WTC11 (cell line): ENCODE measurements around the gene HEATR5A. TPM values are rescaled to one million over a fixed set of nuclear protein-coding genes. Genes with fewer than 3 reads are reported as not detected.

Experiments used
- AFF4 ChIP-seq: sonication (generic); formaldehyde crosslinking; IDR thresholded peaks from 2 replicates; pipeline ENCODE4 v1.8.1; 2023; ENCODE audit warnings: mild to moderate bottlenecking, missing genetic modification reagents, borderline replicate concordance
- CBFB ChIP-seq: sonication (generic); formaldehyde crosslinking; IDR thresholded peaks from 2 replicates; pipeline ENCODE4 v1.8.1; 2022; ENCODE audit warnings: mild to moderate bottlenecking, low read depth, missing genetic modification reagents
- CTCF ChIP-seq: fragments of 200-600 bp; IDR thresholded peaks from 2 replicates; pipeline ENCODE4 v1.8.0; 2022; ENCODE audit warnings: antibody characterized with exemption
- GABPB1 ChIP-seq: sonication (generic); formaldehyde crosslinking; IDR thresholded peaks from 2 replicates; pipeline ENCODE4 v1.8.1; 2023; ENCODE audit warnings: mild to moderate bottlenecking, missing genetic modification reagents
- HMGXB4 ChIP-seq: sonication (generic); formaldehyde crosslinking; IDR thresholded peaks from 2 replicates; pipeline ENCODE4 v1.8.1; 2023; ENCODE audit warnings: mild to moderate bottlenecking, moderate library complexity, missing genetic modification reagents
- NFATC4 ChIP-seq: fragments of 250-450 bp; sonication (Bioruptor Pico); IDR thresholded peaks from 2 replicates; pipeline ENCODE4 v1.9.0; 2021; ENCODE audit warnings: mild to moderate bottlenecking
- PREB ChIP-seq: sonication (generic); formaldehyde crosslinking; IDR thresholded peaks from 2 replicates; pipeline ENCODE4 v1.8.1; 2022; ENCODE audit warnings: mild to moderate bottlenecking, missing genetic modification reagents, moderate library complexity, borderline replicate concordance
- TEAD1 ChIP-seq: sonication (generic); formaldehyde crosslinking; IDR thresholded peaks from 2 replicates; pipeline ENCODE4 v1.8.0; 2022; ENCODE audit warnings: mild to moderate bottlenecking, missing genetic modification reagents
- TEAD4 ChIP-seq: sonication (generic); formaldehyde crosslinking; IDR thresholded peaks from 2 replicates; pipeline ENCODE4 v1.8.0; 2022; ENCODE audit warnings: mild to moderate bottlenecking, missing genetic modification reagents
- ZBTB21 ChIP-seq: sonication (generic); formaldehyde crosslinking; IDR thresholded peaks from 2 replicates; pipeline ENCODE4 v1.8.1; 2023; ENCODE audit warnings: mild to moderate bottlenecking, missing genetic modification reagents, borderline replicate concordance
- ZNF138 ChIP-seq: sonication (generic); formaldehyde crosslinking; conservative IDR thresholded peaks from 2 replicates; pipeline ENCODE4 v1.8.1; 2022; ENCODE audit warnings: mild to moderate bottlenecking, moderate library complexity, missing genetic modification reagents
- total RNA-seq: library from RNA; stranded (reverse); gene quantifications from 3 replicates; pipeline ENCODE4 v1.2.3, GENCODE V29; 2021
- TF ChIP-seq, protein P1 (sequence below): fragments of 250-450 bp; sonication (Bioruptor Pico); IDR thresholded peaks from 2 replicates; pipeline ENCODE4 v1.9.0; 2021; ENCODE audit warnings: mild to moderate bottlenecking, borderline replicate concordance
- TF ChIP-seq, protein P2 (sequence below): sonication (generic); formaldehyde crosslinking; IDR thresholded peaks from 2 replicates; pipeline ENCODE4 v1.8.0; 2022; ENCODE audit warnings: mild to moderate bottlenecking, missing genetic modification reagents
- TF ChIP-seq, protein P3 (sequence below): sonication (generic); formaldehyde crosslinking; IDR thresholded peaks from 2 replicates; pipeline ENCODE4 v1.8.1; 2023; ENCODE audit warnings: mild to moderate bottlenecking, missing genetic modification reagents, moderate library complexity
- TF ChIP-seq, protein P4 (sequence below): sonication (generic); formaldehyde crosslinking; IDR thresholded peaks from 2 replicates; pipeline ENCODE4 v1.8.1; 2022; ENCODE audit warnings: missing genetic modification reagents, borderline replicate concordance
- TF ChIP-seq, protein P5 (sequence below): sonication (generic); formaldehyde crosslinking; IDR thresholded peaks from 2 replicates; pipeline ENCODE4 v1.8.0; 2022; ENCODE audit warnings: mild to moderate bottlenecking, missing genetic modification reagents
- TF ChIP-seq, protein P6 (sequence below): fragments of 250-450 bp; sonication (Bioruptor Pico); conservative IDR thresholded peaks from 2 replicates; pipeline ENCODE4 v1.9.0; 2021; ENCODE audit warnings: mild to moderate bottlenecking

The HEATR5A gene
- total RNA-seq, 1 experiment from 2014 or later, result 36.2 TPM

GRCh38 chr14:31456841-31457664 lies 36.7 kb upstream of the HEATR5A start, which contains the start of gene DTD2 (continued):
- TF ChIP-seq, protein P1, sequence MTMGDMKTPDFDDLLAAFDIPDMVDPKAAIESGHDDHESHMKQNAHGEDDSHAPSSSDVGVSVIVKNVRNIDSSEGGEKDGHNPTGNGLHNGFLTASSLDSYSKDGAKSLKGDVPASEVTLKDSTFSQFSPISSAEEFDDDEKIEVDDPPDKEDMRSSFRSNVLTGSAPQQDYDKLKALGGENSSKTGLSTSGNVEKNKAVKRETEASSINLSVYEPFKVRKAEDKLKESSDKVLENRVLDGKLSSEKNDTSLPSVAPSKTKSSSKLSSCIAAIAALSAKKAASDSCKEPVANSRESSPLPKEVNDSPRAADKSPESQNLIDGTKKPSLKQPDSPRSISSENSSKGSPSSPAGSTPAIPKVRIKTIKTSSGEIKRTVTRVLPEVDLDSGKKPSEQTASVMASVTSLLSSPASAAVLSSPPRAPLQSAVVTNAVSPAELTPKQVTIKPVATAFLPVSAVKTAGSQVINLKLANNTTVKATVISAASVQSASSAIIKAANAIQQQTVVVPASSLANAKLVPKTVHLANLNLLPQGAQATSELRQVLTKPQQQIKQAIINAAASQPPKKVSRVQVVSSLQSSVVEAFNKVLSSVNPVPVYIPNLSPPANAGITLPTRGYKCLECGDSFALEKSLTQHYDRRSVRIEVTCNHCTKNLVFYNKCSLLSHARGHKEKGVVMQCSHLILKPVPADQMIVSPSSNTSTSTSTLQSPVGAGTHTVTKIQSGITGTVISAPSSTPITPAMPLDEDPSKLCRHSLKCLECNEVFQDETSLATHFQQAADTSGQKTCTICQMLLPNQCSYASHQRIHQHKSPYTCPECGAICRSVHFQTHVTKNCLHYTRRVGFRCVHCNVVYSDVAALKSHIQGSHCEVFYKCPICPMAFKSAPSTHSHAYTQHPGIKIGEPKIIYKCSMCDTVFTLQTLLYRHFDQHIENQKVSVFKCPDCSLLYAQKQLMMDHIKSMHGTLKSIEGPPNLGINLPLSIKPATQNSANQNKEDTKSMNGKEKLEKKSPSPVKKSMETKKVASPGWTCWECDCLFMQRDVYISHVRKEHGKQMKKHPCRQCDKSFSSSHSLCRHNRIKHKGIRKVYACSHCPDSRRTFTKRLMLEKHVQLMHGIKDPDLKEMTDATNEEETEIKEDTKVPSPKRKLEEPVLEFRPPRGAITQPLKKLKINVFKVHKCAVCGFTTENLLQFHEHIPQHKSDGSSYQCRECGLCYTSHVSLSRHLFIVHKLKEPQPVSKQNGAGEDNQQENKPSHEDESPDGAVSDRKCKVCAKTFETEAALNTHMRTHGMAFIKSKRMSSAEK, result no peak
- no peak for TF ChIP-seq CTCF
- TF ChIP-seq CBFB (CRISPR knock-in tag), result no peak
- TF ChIP-seq TEAD4 (CRISPR knock-in tag), result no peak
- TF ChIP-seq ZBTB21 (CRISPR knock-in tag), result peak; percentile 51; the same call in 1 of the 2 replicates
- TF ChIP-seq GABPB1 (CRISPR knock-in tag), result peak; percentile 92
- TF ChIP-seq NFATC4 (CRISPR knock-in tag), result no peak
- no peak for TF ChIP-seq AFF4
- TF ChIP-seq HMGXB4 (CRISPR knock-in tag), result peak; percentile 82
- TF ChIP-seq, protein P2, sequence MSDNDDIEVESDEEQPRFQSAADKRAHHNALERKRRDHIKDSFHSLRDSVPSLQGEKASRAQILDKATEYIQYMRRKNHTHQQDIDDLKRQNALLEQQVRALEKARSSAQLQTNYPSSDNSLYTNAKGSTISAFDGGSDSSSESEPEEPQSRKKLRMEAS (CRISPR knock-in tag), result peak; percentile 96
- peak; percentile 85; the same call in 1 of the 2 replicates for TF ChIP-seq PREB
- TF ChIP-seq, protein P3, sequence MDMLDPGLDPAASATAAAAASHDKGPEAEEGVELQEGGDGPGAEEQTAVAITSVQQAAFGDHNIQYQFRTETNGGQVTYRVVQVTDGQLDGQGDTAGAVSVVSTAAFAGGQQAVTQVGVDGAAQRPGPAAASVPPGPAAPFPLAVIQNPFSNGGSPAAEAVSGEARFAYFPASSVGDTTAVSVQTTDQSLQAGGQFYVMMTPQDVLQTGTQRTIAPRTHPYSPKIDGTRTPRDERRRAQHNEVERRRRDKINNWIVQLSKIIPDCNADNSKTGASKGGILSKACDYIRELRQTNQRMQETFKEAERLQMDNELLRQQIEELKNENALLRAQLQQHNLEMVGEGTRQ (CRISPR knock-in tag), result peak; percentile 47; the same call in 1 of the 2 replicates
- no peak for TF ChIP-seq ZNF138 (CRISPR knock-in tag)
- TF ChIP-seq, protein P4, sequence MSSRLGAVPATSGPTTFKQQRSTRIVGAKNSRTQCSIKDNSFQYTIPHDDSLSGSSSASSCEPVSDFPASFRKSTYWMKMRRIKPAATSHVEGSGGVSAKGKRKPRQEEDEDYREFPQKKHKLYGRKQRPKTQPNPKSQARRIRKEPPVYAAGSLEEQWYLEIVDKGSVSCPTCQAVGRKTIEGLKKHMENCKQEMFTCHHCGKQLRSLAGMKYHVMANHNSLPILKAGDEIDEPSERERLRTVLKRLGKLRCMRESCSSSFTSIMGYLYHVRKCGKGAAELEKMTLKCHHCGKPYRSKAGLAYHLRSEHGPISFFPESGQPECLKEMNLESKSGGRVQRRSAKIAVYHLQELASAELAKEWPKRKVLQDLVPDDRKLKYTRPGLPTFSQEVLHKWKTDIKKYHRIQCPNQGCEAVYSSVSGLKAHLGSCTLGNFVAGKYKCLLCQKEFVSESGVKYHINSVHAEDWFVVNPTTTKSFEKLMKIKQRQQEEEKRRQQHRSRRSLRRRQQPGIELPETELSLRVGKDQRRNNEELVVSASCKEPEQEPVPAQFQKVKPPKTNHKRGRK (CRISPR knock-in tag), result no peak
- TF ChIP-seq, protein P5, sequence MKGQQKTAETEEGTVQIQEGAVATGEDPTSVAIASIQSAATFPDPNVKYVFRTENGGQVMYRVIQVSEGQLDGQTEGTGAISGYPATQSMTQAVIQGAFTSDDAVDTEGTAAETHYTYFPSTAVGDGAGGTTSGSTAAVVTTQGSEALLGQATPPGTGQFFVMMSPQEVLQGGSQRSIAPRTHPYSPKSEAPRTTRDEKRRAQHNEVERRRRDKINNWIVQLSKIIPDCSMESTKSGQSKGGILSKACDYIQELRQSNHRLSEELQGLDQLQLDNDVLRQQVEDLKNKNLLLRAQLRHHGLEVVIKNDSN (CRISPR knock-in tag), result peak; percentile 42; the same call in 1 of the 2 replicates
- TF ChIP-seq TEAD1 (CRISPR knock-in tag), result peak; percentile 67; the same call in 1 of the 2 replicates
- TF ChIP-seq, protein P6, sequence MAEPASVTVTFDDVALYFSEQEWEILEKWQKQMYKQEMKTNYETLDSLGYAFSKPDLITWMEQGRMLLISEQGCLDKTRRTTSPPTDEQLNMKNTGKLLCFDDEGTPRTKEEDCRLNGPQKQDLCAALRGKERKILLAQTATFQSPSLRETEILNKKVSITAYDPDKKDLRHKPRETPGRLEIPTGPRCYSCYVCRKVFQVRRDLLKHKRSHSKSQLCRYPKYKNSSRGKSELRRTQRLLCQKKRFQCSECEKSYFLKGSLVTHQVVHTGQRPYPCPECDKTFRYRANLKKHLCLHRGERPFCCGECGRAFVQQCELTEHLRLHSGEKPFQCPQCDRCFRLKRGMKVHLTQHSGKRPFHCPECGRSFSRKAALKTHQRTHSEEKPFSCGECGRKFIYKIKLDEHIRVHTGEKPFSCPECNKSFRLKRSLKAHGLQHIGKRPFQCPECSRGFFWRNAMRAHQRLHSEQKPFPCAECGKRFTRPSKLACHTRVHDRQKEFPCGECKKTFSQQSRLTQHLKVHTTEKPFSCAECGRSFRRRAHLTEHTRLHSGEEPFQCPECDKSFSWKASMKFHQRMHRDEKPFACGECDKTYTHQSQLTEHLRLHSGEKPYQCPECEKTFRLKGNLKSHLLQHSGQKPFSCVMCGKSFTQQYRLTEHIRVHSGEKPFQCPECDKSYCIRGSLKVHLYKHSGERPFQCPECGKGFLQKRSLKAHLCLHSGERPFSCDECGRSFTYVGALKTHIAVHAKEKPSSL (CRISPR knock-in tag), result no peak
